VCaP (cell line): ENCODE data around the gene TNFAIP8L3.

Source experiments
- H3K27ac ChIP-seq: fragments of 450-650 bp; 2 replicates; pipeline ENCODE4 v1.5.1; 2017
- TF ChIP-seq, protein P1 (sequence below): fragments of 450-650 bp; conservative IDR thresholded peaks from 2 replicates; pipeline ENCODE4 v1.5.1; 2017; ENCODE audit warnings: mild to moderate bottlenecking, moderate library complexity

TNFAIP8L3 gene

DNA sequence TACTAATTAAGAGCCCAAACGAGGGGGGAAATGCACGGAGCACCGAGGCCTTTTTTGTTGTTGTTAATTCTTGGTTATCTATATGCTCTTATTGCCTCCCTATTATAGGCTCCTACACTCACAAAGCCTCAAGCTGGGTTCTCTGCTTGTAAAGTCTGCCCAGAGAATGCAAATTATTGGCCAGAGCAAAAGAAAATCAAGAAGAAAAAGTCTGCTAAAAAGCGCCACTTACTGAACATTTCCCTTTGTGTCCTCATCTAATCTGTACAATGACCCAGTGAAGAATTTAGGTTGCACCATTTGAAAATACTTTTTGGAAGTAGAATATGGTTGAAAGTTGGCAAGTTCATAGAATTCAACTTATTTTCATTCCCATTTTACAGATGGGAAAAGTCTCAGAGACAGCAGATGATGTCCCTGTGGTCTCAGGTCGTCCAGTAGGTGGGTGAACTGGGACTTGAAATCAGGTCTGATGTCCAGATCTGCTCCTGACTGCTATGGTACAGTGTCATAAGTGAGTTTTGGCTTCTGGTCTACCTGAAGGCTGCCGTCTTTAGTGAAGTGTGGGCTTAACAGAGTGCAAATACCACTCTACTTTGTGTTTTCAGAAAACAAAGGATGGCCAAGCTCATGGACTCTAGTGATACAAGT, 1.1 kb upstream of the TNFAIP8L3 start:
- H3K27ac ChIP-seq: no peak overlapping the region

GRCh38 chr15:51093839-51094605, 684 bp downstream of the TNFAIP8L3 start:
- no peak overlapping the region for H3K27ac ChIP-seq
- TF ChIP-seq, protein P1, sequence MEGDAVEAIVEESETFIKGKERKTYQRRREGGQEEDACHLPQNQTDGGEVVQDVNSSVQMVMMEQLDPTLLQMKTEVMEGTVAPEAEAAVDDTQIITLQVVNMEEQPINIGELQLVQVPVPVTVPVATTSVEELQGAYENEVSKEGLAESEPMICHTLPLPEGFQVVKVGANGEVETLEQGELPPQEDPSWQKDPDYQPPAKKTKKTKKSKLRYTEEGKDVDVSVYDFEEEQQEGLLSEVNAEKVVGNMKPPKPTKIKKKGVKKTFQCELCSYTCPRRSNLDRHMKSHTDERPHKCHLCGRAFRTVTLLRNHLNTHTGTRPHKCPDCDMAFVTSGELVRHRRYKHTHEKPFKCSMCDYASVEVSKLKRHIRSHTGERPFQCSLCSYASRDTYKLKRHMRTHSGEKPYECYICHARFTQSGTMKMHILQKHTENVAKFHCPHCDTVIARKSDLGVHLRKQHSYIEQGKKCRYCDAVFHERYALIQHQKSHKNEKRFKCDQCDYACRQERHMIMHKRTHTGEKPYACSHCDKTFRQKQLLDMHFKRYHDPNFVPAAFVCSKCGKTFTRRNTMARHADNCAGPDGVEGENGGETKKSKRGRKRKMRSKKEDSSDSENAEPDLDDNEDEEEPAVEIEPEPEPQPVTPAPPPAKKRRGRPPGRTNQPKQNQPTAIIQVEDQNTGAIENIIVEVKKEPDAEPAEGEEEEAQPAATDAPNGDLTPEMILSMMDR: no peak

More for the DNA sequence above, 1.1 kb upstream of the TNFAIP8L3 start:
- TF ChIP-seq, protein P1: no peak

- TF ChIP-seq, protein P1: no peak
- no peak overlapping the region for H3K27ac ChIP-seq
Measured at GRCh38 chr15:51093488-51093838, 1.2 kb downstream of the TNFAIP8L3 start.

- H3K27ac ChIP-seq: no peak overlapping the region
- TF ChIP-seq, protein P1: no peak
Measured at GRCh38 chr15:51092480-51093040, 2.1 kb downstream of the TNFAIP8L3 start.

- H3K27ac ChIP-seq: no peak overlapping the region
- TF ChIP-seq, protein P1: no peak
Measured at GRCh38 chr15:51090753-51091152, 4.0 kb downstream of the TNFAIP8L3 start.

GRCh38 chr15:51089699-51090453, 4.8 kb downstream of the TNFAIP8L3 start:
- no peak overlapping the region for H3K27ac ChIP-seq
- TF ChIP-seq, protein P1: no peak

GRCh38 chr15:51089041-51089440, 5.7 kb downstream of the TNFAIP8L3 start:
- H3K27ac ChIP-seq: no peak overlapping the region
- TF ChIP-seq, protein P1: no peak
